Spleen (tissue), 11 donors: ENCODE data around the gene IL17C. TPM values are rescaled to one million over a fixed set of nuclear protein-coding genes. Genes with fewer than 3 reads are reported as not detected.

ENCODE experiments used
- DNase-seq: peaks from one replicate; pipeline ENCODE4 v3.0.0-alpha.2; 2020
- H3K27ac ChIP-seq, 8 donors: fragments of 200-600 bp; sonication (generic) in 7 of 8; 1 replicate in 4 of 8; 2 replicates in 4 of 8; pipeline versions ENCODE4 v1.5.0 to v1.8.0; 2016 to 2021; ENCODE audit warnings: inconsistent platforms in 4 of 8, mild to moderate bottlenecking in 4 of 8, moderate library complexity in 1 of 8
- H3K27me3 ChIP-seq, 7 donors: fragments of 200-600 bp; sonication (generic) in 6 of 7; replicated peaks in 1 of 7; 1 replicate in 4 of 7; 2 replicates in 3 of 7; pipeline versions ENCODE4 v1.5.0 to v1.8.0; 2016 to 2021; ENCODE audit warnings: inconsistent platforms in 3 of 7, mild to moderate bottlenecking in 1 of 7
- H3K36me3 ChIP-seq, 6 donors: fragments of 200-600 bp; sonication (generic) in 5 of 6; 1 replicate in 4 of 6; 2 replicates in 2 of 6; pipeline versions ENCODE4 v1.5.0 to v1.8.0; 2016 to 2021; ENCODE audit warnings: inconsistent platforms in 2 of 6
- H3K4me1 ChIP-seq, 6 donors: fragments of 200-600 bp; sonication (generic) in 5 of 6; 1 replicate in 3 of 6; 2 replicates in 3 of 6; pipeline versions ENCODE4 v1.5.0 to v1.8.0; 2016 to 2021; ENCODE audit warnings: inconsistent platforms in 3 of 6
- H3K4me3 ChIP-seq, 8 donors: fragments of 200-600 bp; sonication (generic) in 7 of 8; 1 replicate in 4 of 8; 2 replicates in 4 of 8; pipeline versions ENCODE4 v1.5.0 to v1.8.0; 2016 to 2021; ENCODE audit warnings: inconsistent platforms in 4 of 8, mild to moderate bottlenecking in 4 of 8, moderate library complexity in 2 of 8
- H3K9me3 ChIP-seq, 8 donors: fragments of 200-600 bp; sonication (generic) in 7 of 8; 1 replicate in 4 of 8; 2 replicates in 4 of 8; pipeline versions ENCODE4 v1.5.0 to v1.8.0; 2016 to 2021; ENCODE audit warnings: inconsistent platforms in 4 of 8
- CTCF ChIP-seq, 11 experiments: fragments of 200-600 bp in 7 of 11; fragments of 450-650 bp in 4 of 11; sonication (generic) in 4 of 11; IDR thresholded peaks in 8 of 11; conservative IDR thresholded peaks in 3 of 11; 1 replicate in 7 of 11; 2 replicates in 4 of 11; pipeline versions ENCODE4 v1.4.0 to v1.8.0; 2016 to 2021; ENCODE audit warnings: antibody characterized with exemption in 11 of 11, inconsistent platforms in 4 of 11, mild to moderate bottlenecking in 1 of 11
- POLR2A ChIP-seq, 3 donors: fragments of 450-650 bp; IDR thresholded peaks; one replicate each; pipeline ENCODE4 v1.5.1; 2017; ENCODE audit warnings: antibody characterized with exemption in 3 of 3, mild to moderate bottlenecking in 1 of 3
- POLR2AphosphoS5 ChIP-seq, 3 donors: sonication (generic); formaldehyde crosslinking; IDR thresholded peaks; one replicate each; pipeline ENCODE4 v1.5.1; 2017; ENCODE audit warnings: antibody characterized with exemption in 3 of 3
- WGBS, 5 donors: extraction: QIAGEN DNeasy Blood & Tissue Kit in 3 of 5; methylation state at CpG; one replicate each; pipeline versions ENCODE4 v1.1.5 to v1.1.7; 2013 to 2018; 5-methylcytosine and 5-hydroxymethylcytosine counted together
- intact Hi-C: fragments of 100-400 bp; cut with DNase I; formaldehyde crosslinking; loops from one replicate; pipeline ENCODE4 v1.15.0; 2023; ENCODE audit warnings: low total_unique reads
- polyA plus RNA-seq, 3 donors: library from polyadenylated mRNA; stranded (reverse); fragments of 200-250 nt; gene quantifications; one replicate each; pipeline ENCODE4 v1.2.1, GENCODE V29; 2013
- total RNA-seq, 7 donors: library from RNA; depleted of rRNA in 3 of 7; stranded (reverse); fragments of >200 nt in 3 of 7; fragmentation: NEBNext Ultra II Directional in 4 of 7; extraction: Animal tissue kit (Norgen Biotek cat#: 25700) in 4 of 7; gene quantifications; one replicate each; pipeline versions ENCODE4 v1.1.0 to v1.2.1, GENCODE V29; 2016 to 2021
- donor health status: healthy with polysubstance abuse.
- donor health status: DM: no; HTN: no; CAD: no; lungs with moderate emphysema.
- donor health status: DM: no; HTN: no; CAD: no.
- donor health status: Bipolar disorder and iron deficiency.
- donor health status: healthy.
- donor health status: DM: no; HTN: no; CAD: no.
- donor health status: DM: yes; HTN: yes; CAD: no.

IL17C gene
- total and polyA plus RNA-seq, 10 donors = 0.39 to 1.2 (median 0.64) TPM; not detected in 5

GRCh38 chr16:88686062-88686438 is 47.7 kb downstream of the IL17C start:
- peak; percentile 92 for DNase-seq
- WGBS, 5 donors = 0 to 2% (median 1%) methylated on average over 11 to 25 of the region's 25 CpGs
- Histone ChIP-seq H3K4me3 (peak overlapping the region; percentile 59 to 91 (median 70)), H3K27ac (peak overlapping the region; percentile 68 to 94 (median 81)), H3K4me1 (peaks cover 26 to 69% (median 54%) of the 10 kb centered on the region in 6 donors), H3K27me3 (peaks cover 0 to 67% (median 13%) of the 10 kb centered on the region in 7 donors), H3K36me3 (peaks cover 0 to 2% (median 0%) of the 10 kb centered on the region in 6 donors), H3K9me3 (no peaks in the 10 kb centered on the region)
- no peak for TF ChIP-seq POLR2A (IDR thresholded peaks at IDR 0.05)
- intact Hi-C loops = no loop called here

GRCh38 chr16:88686439-88687253 is 48.3 kb downstream of the IL17C start, which contains the start of gene SNAI3:
SNAI3 (minus strand) TSS chr16:88686507; CDS start chr16:88686406, 101 bp downstream.
- peaks cover 20 to 69% (median 54%) of the 10 kb centered on the region in 6 donors for H3K4me1 ChIP-seq
- DNase-seq = peak; percentile 98
- no peaks in the 10 kb centered on the region for H3K9me3 ChIP-seq
- peak within 1 kb of the TSS; percentile 68 to 94 (median 81) for H3K27ac ChIP-seq
- H3K4me3 ChIP-seq = peak within 1 kb of the TSS; percentile 59 to 91 (median 70)
- peak; percentile 58 to 80 (median 75) for TF ChIP-seq POLR2AphosphoS5 (IDR thresholded peaks at IDR 0.05)
- no peak for TF ChIP-seq POLR2A (IDR thresholded peaks at IDR 0.05)
- no peak for TF ChIP-seq CTCF (IDR thresholded peaks at IDR 0.05 in 8 of 11, conservative IDR thresholded peaks at IDR 0.05 in 3 of 11)
- 9 to 28% (median 11%) methylated on average over 10 to 65 of the region's 65 CpGs for WGBS, 5 donors
- H3K27me3 ChIP-seq = peaks cover 0 to 62% (median 9%) of the 10 kb centered on the region in 7 donors
- intact Hi-C loops = no loop called here
- H3K36me3 ChIP-seq = no peaks in the 10 kb centered on the region

GRCh38 chr16:88687254-88687576 is 48.8 kb downstream of the IL17C start:
- peak overlapping the region in 1 of 8 donors; percentile 76 for H3K27ac ChIP-seq
- peak; percentile 79 for DNase-seq
- H3K4me1 ChIP-seq = peaks cover 16 to 69% (median 54%) of the 10 kb centered on the region in 6 donors
- intact Hi-C loops = no loop called here
- peaks cover 0 to 57% (median 9%) of the 10 kb centered on the region in 7 donors for H3K27me3 ChIP-seq
- TF ChIP-seq POLR2A (IDR thresholded peaks at IDR 0.05) (no peak), CTCF (IDR thresholded peaks at IDR 0.05 in 8 of 11, conservative IDR thresholded peaks at IDR 0.05 in 3 of 11) (no peak), POLR2AphosphoS5 (IDR thresholded peaks at IDR 0.05) (no peak)
- H3K4me3 ChIP-seq = no peak overlapping the region
- no peaks in the 10 kb centered on the region for H3K9me3 ChIP-seq
- no peaks in the 10 kb centered on the region for H3K36me3 ChIP-seq
- WGBS, 5 donors = 73 to 80% (median 74%) methylated on average over 3 to 10 of the region's 10 CpGs

GRCh38 chr16:88687676-88688012 is 49.3 kb downstream of the IL17C start:
- Histone ChIP-seq H3K36me3 (no peaks in the 10 kb centered on the region), H3K9me3 (no peaks in the 10 kb centered on the region), H3K4me3 (no peak overlapping the region), H3K27me3 (peaks cover 0 to 56% (median 9%) of the 10 kb centered on the region in 7 donors), H3K27ac (no peak overlapping the region), H3K4me1 (peaks cover 18 to 69% (median 54%) of the 10 kb centered on the region in 6 donors)
- intact Hi-C loops = no loop called here
- 64 to 81% (median 76%) methylated on average over 3 of the region's 3 CpGs for WGBS, 5 donors
- DNase-seq = no peak
- TF ChIP-seq POLR2AphosphoS5 (IDR thresholded peaks at IDR 0.05) = no peak
- no peak for TF ChIP-seq POLR2A (IDR thresholded peaks at IDR 0.05)
- no peak for TF ChIP-seq CTCF (IDR thresholded peaks at IDR 0.05 in 8 of 11, conservative IDR thresholded peaks at IDR 0.05 in 3 of 11)
